Non-pigmented ciliary epithelial cell (primary cell): ENCODE measurements around the gene C2orf81.

Experiments used
- DNase-seq: peaks from one replicate; pipeline ENCODE4 v3.0.0-alpha.2; 2010; ENCODE audit warnings: low read depth

Gene C2orf81

GRCh38 chr2:74390606-74391005 lies 30.8 kb downstream of the C2orf81 start:
- no peak for DNase-seq

- DNase-seq = no peak
These were observed 34.1 kb downstream of the C2orf81 start for GRCh38 chr2:74387346-74387745.

- no peak for DNase-seq
These were observed 36.0 kb downstream of the C2orf81 start for GRCh38 chr2:74385396-74385795.

GRCh38 chr2:74384051-74384450 lies 37.4 kb downstream of the C2orf81 start:
- no peak for DNase-seq

GRCh38 chr2:74383254-74383653 lies 38.2 kb downstream of the C2orf81 start:
- DNase-seq = no peak

GRCh38 chr2:74381751-74382150 lies 39.7 kb downstream of the C2orf81 start:
- no peak for DNase-seq

GRCh38 chr2:74379851-74380789 lies 41.3 kb downstream of the C2orf81 start, which contains the start of gene DCTN1:
TSS of gene DCTN1 (minus strand) at chr2:74380311. CDS start at chr2:74380037, 274 bp downstream.
- no peak for DNase-seq

- DNase-seq = no peak
These were observed 43.4 kb downstream of the C2orf81 start for GRCh38 chr2:74378007-74378406.

- no peak for DNase-seq
These were observed 45.6 kb downstream of the C2orf81 start for GRCh38 chr2:74375838-74376237.

GRCh38 chr2:74374509-74375205 lies 46.8 kb downstream of the C2orf81 start:
- peak; percentile 71 for DNase-seq

- no peak for DNase-seq
These were observed 47.4 kb downstream of the C2orf81 start for GRCh38 chr2:74373985-74374384.

GRCh38 chr2:74373221-74373676 lies 48.2 kb downstream of the C2orf81 start:
- no peak for DNase-seq

GRCh38 chr2:74372674-74373073 lies 48.7 kb downstream of the C2orf81 start:
- no peak for DNase-seq

- no peak for DNase-seq
These were observed 50.0 kb downstream of the C2orf81 start for GRCh38 chr2:74371421-74371820.

GRCh38 chr2:74369976-74370375 lies 51.4 kb downstream of the C2orf81 start:
- DNase-seq = no peak

GRCh38 chr2:74368499-74368898 lies 52.9 kb downstream of the C2orf81 start:
- DNase-seq = no peak

GRCh38 chr2:74367789-74368188 lies 53.6 kb downstream of the C2orf81 start:
- no peak for DNase-seq

- no peak for DNase-seq
These were observed 55.4 kb downstream of the C2orf81 start for GRCh38 chr2:74366036-74366435.

- DNase-seq = no peak
These were observed 56.6 kb downstream of the C2orf81 start for GRCh38 chr2:74364533-74365505.
